Transverse colon (tissue), 3 donors: Measurements from ENCODE around the gene WDFY3.

ENCODE experiments used
- CTCF ChIP-seq, 5 experiments: fragments of 200-600 bp in 3 of 5; fragments of 450-650 bp in 2 of 5; sonication (generic) in 3 of 5; IDR thresholded peaks; 1 replicate in 2 of 5; 2 replicates in 3 of 5; pipeline ENCODE4 v1.5.1; 2016 to 2017; ENCODE audit warnings: antibody characterized with exemption in 5 of 5, inconsistent platforms in 3 of 5, mild to moderate bottlenecking in 2 of 5, moderate library complexity in 1 of 5
- EP300 ChIP-seq: sonication (generic); formaldehyde crosslinking; IDR thresholded peaks from one replicate; pipeline ENCODE4 v1.6.1; 2017; ENCODE audit warnings: antibody characterized with exemption, low read depth

- TF ChIP-seq CTCF (IDR thresholded peaks at IDR 0.05) = no peak
- no peak for TF ChIP-seq EP300
These were observed 10.9 kb upstream of the WDFY3 start for GRCh38 chr4:84977396-84977795.
